WTC11 (cell line): ENCODE data around the gene FYN. TPM values are rescaled to one million over a fixed set of nuclear protein-coding genes. Genes with fewer than 3 reads are reported as not detected.
A peak's percentile ranks its signal among the peaks of the same experiment; 100 is the strongest.

Experiments
- ATAC-seq: fragments of 200-7000 bp; cut with Tn5 transposase; 2 replicates; pipeline ENCODE4 v1.10.0; 2021; ENCODE audit warnings: mild to moderate bottlenecking, moderate library complexity
- CTCF ChIA-PET: fragments of 300-600 bp; sonication (Branson Sonifier 250); formaldehyde crosslinking; loops from one replicate; lab custom pipeline; 2021; ENCODE audit warnings: antibody characterized with exemption; lab: Charles Lee
- POLR2A ChIA-PET: fragments of 350-600 bp; sonication (Branson Sonifier 250); formaldehyde crosslinking; loops from one replicate; lab custom pipeline; 2021; ENCODE audit warnings: antibody characterized with exemption; lab: Charles Lee
- DNase-seq: peaks from one replicate; pipeline ENCODE4 v3.0.0; 2021; ENCODE audit warnings: low spot score
- H3K27ac Mint-ChIP-seq: 2 replicates; pipeline ENCODE4 v1.8.0; 2021; ENCODE audit warnings: mixed read lengths
- H3K27me3 Mint-ChIP-seq: 2 replicates; pipeline ENCODE4 v1.8.0; 2021; ENCODE audit warnings: low read depth, mild to moderate bottlenecking, moderate library complexity, mixed read lengths
- H3K36me3 Mint-ChIP-seq: 2 replicates; pipeline ENCODE4 v1.8.0; 2021; ENCODE audit warnings: mixed read lengths
- H3K4me1 Mint-ChIP-seq: 2 replicates; pipeline ENCODE4 v1.8.0; 2022; ENCODE audit warnings: mixed read lengths
- H3K4me3 Mint-ChIP-seq: 2 replicates; pipeline ENCODE4 v1.8.0; 2021; ENCODE audit warnings: mild to moderate bottlenecking, moderate library complexity, mixed read lengths
- H3K9me3 Mint-ChIP-seq: 2 replicates; pipeline ENCODE4 v1.8.0; 2021; ENCODE audit warnings: mixed read lengths
- ATF2 ChIP-seq: sonication (generic); formaldehyde crosslinking; IDR thresholded peaks from 2 replicates; pipeline ENCODE4 v1.8.1; 2022; ENCODE audit warnings: low read depth, missing genetic modification reagents, borderline replicate concordance
- CREM ChIP-seq: sonication (generic); formaldehyde crosslinking; IDR thresholded peaks from 2 replicates; pipeline ENCODE4 v1.8.1; 2022; ENCODE audit warnings: mild to moderate bottlenecking, missing genetic modification reagents, moderate library complexity
- FOXK1 ChIP-seq: sonication (generic); formaldehyde crosslinking; IDR thresholded peaks from 2 replicates; pipeline ENCODE4 v1.8.0; 2022; ENCODE audit warnings: mild to moderate bottlenecking, moderate library complexity, missing genetic modification reagents
- FOXP4 ChIP-seq: sonication (generic); formaldehyde crosslinking; IDR thresholded peaks from 2 replicates; pipeline ENCODE4 v1.8.0; 2022; ENCODE audit warnings: mild to moderate bottlenecking, missing genetic modification reagents
- GRHL2 ChIP-seq: fragments of 250-450 bp; sonication (Bioruptor Pico); IDR thresholded peaks from 2 replicates; pipeline ENCODE4 v1.8.0; 2022; ENCODE audit warnings: mild to moderate bottlenecking, moderate library complexity; ENCODE audit not compliant: insufficient replicate concordance, severe bottlenecking
- JAZF1 ChIP-seq: fragments of 250-450 bp; sonication (Bioruptor Pico); IDR thresholded peaks from 2 replicates; pipeline ENCODE4 v1.9.0; 2021; ENCODE audit warnings: moderate library complexity, mild to moderate bottlenecking, inconsistent platforms
- NFATC4 ChIP-seq: fragments of 250-450 bp; sonication (Bioruptor Pico); IDR thresholded peaks from 2 replicates; pipeline ENCODE4 v1.9.0; 2021; ENCODE audit warnings: mild to moderate bottlenecking
- NR1H2 ChIP-seq: sonication (generic); formaldehyde crosslinking; IDR thresholded peaks from 2 replicates; pipeline ENCODE4 v1.9.0; 2021; ENCODE audit warnings: mild to moderate bottlenecking, moderate library complexity, missing genetic modification reagents
- PRRX2 ChIP-seq: fragments of 250-450 bp; sonication (Bioruptor Pico); IDR thresholded peaks from 2 replicates; pipeline ENCODE4 v1.8.0; 2021; ENCODE audit warnings: mild to moderate bottlenecking
- SOX15 ChIP-seq: fragments of 250-450 bp; sonication (Bioruptor Pico); IDR thresholded peaks from 2 replicates; pipeline ENCODE4 v1.9.0; 2021; ENCODE audit warnings: mild to moderate bottlenecking
- TEAD1 ChIP-seq: sonication (generic); formaldehyde crosslinking; IDR thresholded peaks from 2 replicates; pipeline ENCODE4 v1.8.0; 2022; ENCODE audit warnings: mild to moderate bottlenecking, missing genetic modification reagents
- USF2 ChIP-seq: sonication (generic); formaldehyde crosslinking; IDR thresholded peaks from 2 replicates; pipeline ENCODE4 v1.8.1; 2023; ENCODE audit warnings: mild to moderate bottlenecking, missing genetic modification reagents, moderate library complexity
- ZBTB21 ChIP-seq: sonication (generic); formaldehyde crosslinking; IDR thresholded peaks from 2 replicates; pipeline ENCODE4 v1.8.1; 2023; ENCODE audit warnings: mild to moderate bottlenecking, missing genetic modification reagents, borderline replicate concordance
- ZNF263 ChIP-seq: sonication (generic); formaldehyde crosslinking; IDR thresholded peaks from 2 replicates; pipeline ENCODE4 v1.8.1; 2022; ENCODE audit warnings: low read depth, mild to moderate bottlenecking, moderate library complexity, missing genetic modification reagents
- total RNA-seq: library from RNA; stranded (reverse); gene quantifications from 3 replicates; pipeline ENCODE4 v1.2.3, GENCODE V29; 2021
- TF ChIP-seq, protein P1 (sequence below): sonication (generic); formaldehyde crosslinking; IDR thresholded peaks from 2 replicates; pipeline ENCODE4 v1.8.1; 2022; ENCODE audit warnings: mild to moderate bottlenecking, missing genetic modification reagents, moderate library complexity, borderline replicate concordance
- TF ChIP-seq, protein P2 (sequence below): sonication (generic); formaldehyde crosslinking; IDR thresholded peaks from 2 replicates; pipeline ENCODE4 v1.8.0; 2022; ENCODE audit warnings: mild to moderate bottlenecking, missing genetic modification reagents
- TF ChIP-seq, protein P3 (sequence below): sonication (generic); formaldehyde crosslinking; IDR thresholded peaks from 2 replicates; pipeline ENCODE4 v1.8.0; 2022; ENCODE audit warnings: mild to moderate bottlenecking, missing genetic modification reagents
- TF ChIP-seq, protein P4 (sequence below): sonication (generic); formaldehyde crosslinking; IDR thresholded peaks from 2 replicates; pipeline ENCODE4 v1.8.1; 2022; ENCODE audit warnings: missing genetic modification reagents, borderline replicate concordance

Gene FYN
- total RNA-seq, 1 experiment from 2014 or later, result 63.9 TPM

GRCh38 chr6:111752476-111752875 is 120.8 kb downstream of the FYN start:
- no peak overlapping the region for H3K4me3 Mint-ChIP-seq
- POLR2A ChIA-PET, result no interaction called here

GRCh38 chr6:111750753-111751673 is 122.2 kb downstream of the FYN start:
- H3K4me1 Mint-ChIP-seq, result peaks cover 67% of the 10 kb centered on the region
- H3K4me3 Mint-ChIP-seq, result no peak overlapping the region
- no peaks in the 10 kb centered on the region for H3K36me3 Mint-ChIP-seq
- ChIA-PET CTCF (interaction anchor here (0.6 kb wide), 1 partner anchor 8 kb away, joined by 6 read pairs; no protein-coding TSS in a partner anchor), POLR2A (no interaction called here)
- H3K27me3 Mint-ChIP-seq, result no peaks in the 10 kb centered on the region
- H3K27ac Mint-ChIP-seq, result peak overlapping the region; percentile 87
- H3K9me3 Mint-ChIP-seq, result no peaks in the 10 kb centered on the region
- peak; percentile 98 for ATAC-seq
- peak; percentile 80; the same call in 1 of the 2 replicates for TF ChIP-seq FOXP4 (CRISPR knock-in tag)
- TF ChIP-seq, protein P1, sequence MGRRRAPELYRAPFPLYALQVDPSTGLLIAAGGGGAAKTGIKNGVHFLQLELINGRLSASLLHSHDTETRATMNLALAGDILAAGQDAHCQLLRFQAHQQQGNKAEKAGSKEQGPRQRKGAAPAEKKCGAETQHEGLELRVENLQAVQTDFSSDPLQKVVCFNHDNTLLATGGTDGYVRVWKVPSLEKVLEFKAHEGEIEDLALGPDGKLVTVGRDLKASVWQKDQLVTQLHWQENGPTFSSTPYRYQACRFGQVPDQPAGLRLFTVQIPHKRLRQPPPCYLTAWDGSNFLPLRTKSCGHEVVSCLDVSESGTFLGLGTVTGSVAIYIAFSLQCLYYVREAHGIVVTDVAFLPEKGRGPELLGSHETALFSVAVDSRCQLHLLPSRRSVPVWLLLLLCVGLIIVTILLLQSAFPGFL (CRISPR knock-in tag), result no peak
- TF ChIP-seq FOXK1 (CRISPR knock-in tag), result peak; percentile 89
- TF ChIP-seq TEAD1 (CRISPR knock-in tag), result 0 out of 2 replicates have a peak, but pooled peaks have one; percentile 18
- DNase-seq, result peak; percentile 40

More at GRCh38 chr6:111752476-111752875, 120.8 kb downstream of the FYN start:
- no peak overlapping the region; the same call in 1 of the 2 replicates for H3K27ac Mint-ChIP-seq
- CTCF ChIA-PET, result interaction anchor here (1.0 kb wide), 1 partner anchor 19 kb away, joined by 4 read pairs; no protein-coding TSS in a partner anchor
- DNase-seq, result no peak
- no peak for ATAC-seq
- no peaks in the 10 kb centered on the region for H3K27me3 Mint-ChIP-seq
- TF ChIP-seq, protein P2, sequence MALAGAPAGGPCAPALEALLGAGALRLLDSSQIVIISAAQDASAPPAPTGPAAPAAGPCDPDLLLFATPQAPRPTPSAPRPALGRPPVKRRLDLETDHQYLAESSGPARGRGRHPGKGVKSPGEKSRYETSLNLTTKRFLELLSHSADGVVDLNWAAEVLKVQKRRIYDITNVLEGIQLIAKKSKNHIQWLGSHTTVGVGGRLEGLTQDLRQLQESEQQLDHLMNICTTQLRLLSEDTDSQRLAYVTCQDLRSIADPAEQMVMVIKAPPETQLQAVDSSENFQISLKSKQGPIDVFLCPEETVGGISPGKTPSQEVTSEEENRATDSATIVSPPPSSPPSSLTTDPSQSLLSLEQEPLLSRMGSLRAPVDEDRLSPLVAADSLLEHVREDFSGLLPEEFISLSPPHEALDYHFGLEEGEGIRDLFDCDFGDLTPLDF, result no peak
- no peak for TF ChIP-seq ATF2 (CRISPR knock-in tag)
- no peak for TF ChIP-seq PRRX2 (CRISPR knock-in tag)
- no peak for TF ChIP-seq JAZF1 (CRISPR knock-in tag)
- TF ChIP-seq, protein P3, sequence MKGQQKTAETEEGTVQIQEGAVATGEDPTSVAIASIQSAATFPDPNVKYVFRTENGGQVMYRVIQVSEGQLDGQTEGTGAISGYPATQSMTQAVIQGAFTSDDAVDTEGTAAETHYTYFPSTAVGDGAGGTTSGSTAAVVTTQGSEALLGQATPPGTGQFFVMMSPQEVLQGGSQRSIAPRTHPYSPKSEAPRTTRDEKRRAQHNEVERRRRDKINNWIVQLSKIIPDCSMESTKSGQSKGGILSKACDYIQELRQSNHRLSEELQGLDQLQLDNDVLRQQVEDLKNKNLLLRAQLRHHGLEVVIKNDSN, result no peak
- no peak for TF ChIP-seq NFATC4 (CRISPR knock-in tag)
- no peak for TF ChIP-seq SOX15
- no peak for TF ChIP-seq CREM
- TF ChIP-seq GRHL2, result no peak
- no peak for TF ChIP-seq ZBTB21
- TF ChIP-seq, protein P4, sequence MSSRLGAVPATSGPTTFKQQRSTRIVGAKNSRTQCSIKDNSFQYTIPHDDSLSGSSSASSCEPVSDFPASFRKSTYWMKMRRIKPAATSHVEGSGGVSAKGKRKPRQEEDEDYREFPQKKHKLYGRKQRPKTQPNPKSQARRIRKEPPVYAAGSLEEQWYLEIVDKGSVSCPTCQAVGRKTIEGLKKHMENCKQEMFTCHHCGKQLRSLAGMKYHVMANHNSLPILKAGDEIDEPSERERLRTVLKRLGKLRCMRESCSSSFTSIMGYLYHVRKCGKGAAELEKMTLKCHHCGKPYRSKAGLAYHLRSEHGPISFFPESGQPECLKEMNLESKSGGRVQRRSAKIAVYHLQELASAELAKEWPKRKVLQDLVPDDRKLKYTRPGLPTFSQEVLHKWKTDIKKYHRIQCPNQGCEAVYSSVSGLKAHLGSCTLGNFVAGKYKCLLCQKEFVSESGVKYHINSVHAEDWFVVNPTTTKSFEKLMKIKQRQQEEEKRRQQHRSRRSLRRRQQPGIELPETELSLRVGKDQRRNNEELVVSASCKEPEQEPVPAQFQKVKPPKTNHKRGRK (CRISPR knock-in tag), result no peak
- TF ChIP-seq NR1H2 (CRISPR knock-in tag), result no peak
- no peak for TF ChIP-seq USF2 (CRISPR knock-in tag)
- TF ChIP-seq ZNF263 (CRISPR knock-in tag), result no peak
- TF ChIP-seq, all 79 proteins: peak for 0
- no peaks in the 10 kb centered on the region for H3K36me3 Mint-ChIP-seq
- no peaks in the 10 kb centered on the region for H3K9me3 Mint-ChIP-seq
- peaks cover 61% of the 10 kb centered on the region for H3K4me1 Mint-ChIP-seq
